Bone marrow (tissue), 2 donors: ENCODE measurements around the gene SLC11A1.
A peak's percentile ranks its signal among the peaks of the same experiment; 100 is the strongest.

ENCODE experiments used
- DNase-seq, 2 donors: peaks; one replicate each; lab custom pipeline; 2025; lab: John Stamatoyannopoulos, UW

Gene SLC11A1

DNA sequence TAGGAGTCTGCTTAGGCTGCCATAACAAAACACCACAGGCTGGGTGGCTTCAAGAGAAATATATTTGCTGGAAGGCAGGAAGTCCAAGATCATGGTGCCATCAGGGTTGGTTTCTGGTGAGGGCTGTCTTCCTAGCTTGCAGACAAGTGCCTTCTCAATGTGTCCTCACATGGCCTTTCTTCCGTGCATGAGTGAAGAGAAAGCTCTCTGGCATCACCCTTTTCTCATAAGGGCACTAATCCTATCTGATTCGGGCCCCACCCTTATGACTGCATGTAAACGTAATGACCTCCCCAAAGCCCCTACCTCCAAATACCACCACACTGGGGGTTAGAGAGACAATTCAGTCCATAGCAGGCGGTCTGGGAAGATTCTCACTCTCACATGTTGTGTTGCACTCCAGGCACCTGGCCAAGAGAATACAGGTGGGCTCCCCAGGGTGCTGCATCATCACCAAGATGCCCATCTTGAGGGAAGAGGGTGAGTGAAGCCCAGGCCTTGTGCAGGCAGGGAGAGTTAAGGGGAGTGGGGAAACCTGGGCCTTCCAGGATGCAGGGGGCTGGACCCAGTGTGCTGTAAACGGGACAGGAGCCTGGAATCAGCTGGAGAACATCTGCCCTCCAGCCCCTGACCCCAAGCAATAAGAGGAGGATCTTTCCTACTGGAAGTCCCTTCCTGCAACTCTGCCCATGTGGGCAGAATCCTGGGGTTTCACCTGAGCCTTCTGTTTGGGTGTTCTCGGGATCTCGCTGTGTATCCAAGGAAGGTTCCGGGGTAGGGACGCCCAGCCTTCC is 15.3 kb upstream of the SLC11A1 start:
- DNase-seq: no peak

DNA sequence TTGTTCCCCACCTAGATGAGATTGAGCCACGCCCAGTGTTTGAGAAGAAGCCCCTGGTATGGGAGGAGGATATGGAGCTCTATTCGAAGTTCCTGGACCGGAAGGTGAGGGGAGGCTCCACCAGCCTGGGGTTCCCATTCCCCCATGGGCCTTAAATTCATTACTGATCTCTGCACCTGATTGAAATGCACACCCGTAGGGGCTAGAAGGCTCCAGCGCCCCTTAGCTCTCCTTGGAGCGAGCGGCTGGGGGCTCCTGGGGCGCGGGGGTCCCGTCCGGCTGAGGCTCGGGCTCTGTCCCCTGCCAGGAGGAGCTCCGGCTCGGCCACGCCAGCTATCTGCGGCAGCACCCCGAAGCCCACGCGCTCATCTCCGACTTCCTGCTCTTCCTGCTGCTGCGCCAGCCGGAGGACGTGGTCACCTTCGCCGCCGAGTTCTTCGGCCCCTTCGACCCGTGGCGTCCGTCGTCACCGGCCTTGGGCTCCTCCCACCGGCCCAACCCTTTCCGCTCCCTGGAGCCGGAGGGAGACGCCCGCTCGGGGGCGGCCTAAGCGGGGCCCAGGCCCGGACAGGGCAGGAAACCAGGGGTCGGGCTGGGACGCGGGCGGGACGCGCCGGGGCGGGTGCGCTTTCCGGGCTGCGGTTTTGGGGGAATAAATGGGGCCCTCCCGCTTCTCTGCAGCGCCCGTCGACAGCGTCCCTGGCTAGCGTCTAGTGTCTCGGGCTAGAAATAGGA is 14.5 kb upstream of the SLC11A1 start:
- peak; percentile 65 to 80 for DNase-seq

DNA sequence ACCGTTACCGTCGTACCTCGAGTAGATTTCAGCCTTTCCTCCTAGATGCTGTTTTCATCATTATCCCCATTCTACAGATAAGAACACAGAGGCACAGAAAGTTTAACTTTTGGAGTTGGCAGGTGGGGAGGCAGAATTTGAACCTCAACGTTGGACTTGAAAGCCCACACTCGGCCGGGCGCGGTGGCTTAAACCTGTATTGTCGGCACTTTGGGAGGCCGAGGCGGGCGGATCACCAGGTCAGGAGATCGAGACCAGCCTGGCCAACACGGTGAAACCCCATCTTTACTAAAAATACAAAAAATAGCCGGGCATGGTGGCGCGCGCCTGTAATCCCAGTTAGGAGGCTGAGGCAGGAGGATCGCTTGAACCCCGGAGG is 13.9 kb upstream of the SLC11A1 start:
- DNase-seq: no peak

DNA sequence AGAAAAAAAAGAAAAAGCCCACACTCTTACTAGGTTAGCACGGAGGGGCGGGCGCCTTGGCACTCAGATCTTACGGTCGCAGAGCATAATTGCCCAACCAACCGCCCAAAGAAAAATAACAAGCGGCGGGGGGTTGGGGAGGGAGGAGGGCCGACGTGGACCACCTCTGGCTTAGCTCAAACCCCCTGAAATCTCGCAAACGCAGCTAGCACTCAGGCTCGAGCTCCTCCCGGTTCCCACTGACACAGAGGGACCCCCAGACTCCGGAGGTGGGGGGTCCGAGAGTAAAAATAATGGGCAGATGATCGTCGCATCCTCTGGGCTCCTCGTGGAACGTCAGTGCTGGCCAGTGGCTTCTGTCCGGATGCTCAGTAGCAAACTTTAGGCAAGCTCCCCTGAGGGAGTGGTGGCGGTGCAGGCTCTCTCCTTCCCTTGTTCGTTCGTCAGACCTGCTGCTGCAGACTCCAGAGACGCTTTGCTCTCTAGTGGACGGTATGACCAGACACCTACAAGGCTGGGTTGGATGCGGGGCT is 13.4 kb upstream of the SLC11A1 start:
- DNase-seq: no peak

DNA sequence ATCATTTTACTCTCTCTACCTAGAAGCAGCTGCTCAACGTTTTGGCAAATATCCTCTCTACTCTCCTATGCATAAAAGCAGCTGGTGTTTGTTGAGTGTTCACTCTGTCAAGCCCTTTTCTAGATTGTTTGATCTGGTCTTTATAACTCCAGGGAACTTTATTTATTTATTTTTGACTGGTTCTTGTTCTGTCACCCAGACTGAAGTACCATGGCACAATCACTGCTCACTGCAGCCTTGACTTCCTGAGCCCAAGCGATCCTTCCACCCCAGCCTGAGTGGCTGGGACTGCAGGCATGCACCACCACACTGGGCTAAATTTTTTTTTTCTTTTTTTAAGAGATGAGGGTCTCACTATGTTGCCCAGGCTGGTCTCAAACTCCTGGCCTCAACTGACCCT is 12.7 kb upstream of the SLC11A1 start:
- no peak for DNase-seq

DNA sequence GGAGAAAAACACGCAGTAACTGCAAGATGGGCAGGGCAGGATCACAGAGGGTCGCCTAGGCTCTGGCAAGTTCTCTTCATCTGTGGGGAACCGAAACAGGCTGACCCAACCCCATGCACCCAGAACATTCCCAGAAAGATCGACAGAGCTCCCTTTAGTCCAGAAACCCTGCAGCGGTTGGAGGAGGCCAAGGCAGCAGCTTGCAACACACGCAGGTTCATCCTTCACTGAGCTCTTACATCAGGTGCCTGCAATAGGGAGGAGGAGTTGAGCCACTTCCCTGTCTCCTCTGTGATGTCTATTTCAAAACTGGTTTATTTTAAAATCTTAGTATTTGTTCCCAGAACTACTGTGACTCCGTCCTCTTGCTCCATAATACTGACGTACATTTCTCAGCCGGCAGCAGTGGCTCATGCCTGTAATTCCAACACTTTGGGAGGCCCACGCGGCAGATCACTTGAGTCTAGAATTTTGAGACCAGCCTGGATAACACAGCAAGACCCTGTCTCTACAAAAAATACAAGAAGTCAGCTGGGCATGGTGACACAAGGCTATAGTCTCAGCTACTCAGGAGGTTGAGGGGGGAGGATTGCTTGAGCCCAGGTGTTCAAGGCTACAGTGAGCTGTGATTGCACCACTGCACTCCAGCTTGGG is 11.5 kb upstream of the SLC11A1 start:
- peak in 1 of 2 donors; percentile 54 for DNase-seq

DNA sequence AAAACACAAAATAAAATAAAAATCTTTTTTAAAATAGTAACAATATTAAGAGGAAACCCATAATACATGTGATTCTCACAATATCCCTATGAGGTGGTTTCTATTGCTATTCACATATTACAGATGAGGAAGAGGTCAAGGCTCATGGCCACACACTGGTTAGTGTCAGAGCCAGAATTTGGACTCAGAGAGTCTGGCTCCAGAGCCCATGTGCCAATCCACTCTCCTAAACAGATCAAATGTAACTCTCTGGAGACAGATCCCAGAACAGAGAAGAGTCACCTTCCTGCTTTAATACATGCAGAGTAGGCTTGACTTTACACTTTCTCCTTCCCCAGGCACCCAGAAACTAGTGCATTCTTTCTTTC is 10.1 kb upstream of the SLC11A1 start:
- no peak for DNase-seq

DNA sequence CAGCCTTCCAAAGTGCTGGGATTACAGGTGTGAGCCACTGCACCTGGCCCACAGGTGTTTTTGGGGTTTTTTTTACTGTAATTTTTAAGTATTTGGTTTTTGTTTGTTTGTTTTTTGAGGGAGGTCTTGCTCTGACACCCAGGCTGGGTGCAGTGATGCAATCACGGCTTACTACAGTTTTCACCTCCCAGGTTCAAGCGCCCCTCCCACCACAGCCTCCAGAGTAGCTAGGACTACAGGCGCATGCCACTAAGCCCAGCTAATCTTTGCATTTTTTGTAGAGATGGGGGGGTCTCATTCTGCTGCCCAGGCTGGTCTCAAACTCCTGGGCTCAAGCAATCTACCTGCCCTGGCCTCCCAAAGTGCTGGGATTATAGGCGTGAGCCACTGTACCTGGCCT is 7.3 kb upstream of the SLC11A1 start:
- no peak for DNase-seq

DNA sequence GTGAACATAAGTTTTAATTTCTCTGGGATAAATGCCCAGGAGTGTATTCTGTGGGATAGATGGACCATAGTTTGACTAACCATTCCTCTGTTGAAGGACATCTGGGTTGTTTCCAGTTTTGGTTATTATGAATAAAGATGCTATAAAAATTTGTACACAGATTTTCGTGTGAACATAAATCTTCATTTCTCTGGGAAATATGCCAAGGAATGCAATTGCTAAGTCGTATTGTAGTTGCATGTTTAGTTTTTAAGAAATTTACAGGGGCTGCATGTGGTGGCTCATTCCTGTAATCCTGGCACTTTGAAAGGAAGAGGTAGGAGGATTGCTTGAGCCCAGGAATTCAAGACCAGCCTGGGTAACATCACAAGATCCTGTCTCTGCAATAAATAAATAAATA is 6.9 kb upstream of the SLC11A1 start:
- DNase-seq: no peak

DNA sequence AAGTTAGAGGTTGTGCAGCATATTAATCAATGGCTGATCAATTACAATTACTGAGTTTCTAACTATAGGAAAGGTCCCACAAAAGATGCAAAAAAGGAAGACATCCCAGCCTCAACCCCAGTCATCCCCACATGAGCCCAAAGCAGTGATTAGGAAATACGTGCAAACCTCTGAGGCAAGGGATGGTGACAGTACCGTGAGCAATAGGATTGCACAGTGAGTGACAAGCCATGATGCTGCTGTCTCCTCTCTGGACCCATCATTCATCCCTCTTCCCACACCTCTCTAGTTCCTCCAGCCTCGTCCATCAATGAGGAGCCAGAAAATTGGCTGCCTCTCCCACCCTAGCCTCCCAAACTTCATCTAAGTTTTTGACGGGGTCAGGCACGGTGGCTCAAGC is 4.0 kb upstream of the SLC11A1 start:
- DNase-seq: no peak

DNA sequence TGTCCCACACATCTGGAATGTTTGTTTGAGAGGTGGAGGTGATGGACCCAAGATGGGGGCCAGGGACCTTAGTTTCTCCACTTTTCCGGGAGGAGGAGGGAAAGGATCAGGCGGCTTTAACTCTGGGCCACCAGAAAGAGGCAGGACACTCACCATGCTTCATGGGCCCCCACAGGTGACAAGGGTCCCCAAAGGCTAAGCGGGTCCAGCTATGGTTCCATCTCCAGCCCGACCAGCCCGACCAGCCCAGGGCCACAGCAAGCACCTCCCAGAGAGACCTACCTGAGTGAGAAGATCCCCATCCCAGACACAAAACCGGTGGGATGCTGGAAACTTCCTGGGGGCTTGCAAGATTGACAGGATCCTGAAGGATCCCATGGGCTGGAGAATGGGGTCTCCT is 712 bp downstream of the SLC11A1 start:
- no peak for DNase-seq

DNA sequence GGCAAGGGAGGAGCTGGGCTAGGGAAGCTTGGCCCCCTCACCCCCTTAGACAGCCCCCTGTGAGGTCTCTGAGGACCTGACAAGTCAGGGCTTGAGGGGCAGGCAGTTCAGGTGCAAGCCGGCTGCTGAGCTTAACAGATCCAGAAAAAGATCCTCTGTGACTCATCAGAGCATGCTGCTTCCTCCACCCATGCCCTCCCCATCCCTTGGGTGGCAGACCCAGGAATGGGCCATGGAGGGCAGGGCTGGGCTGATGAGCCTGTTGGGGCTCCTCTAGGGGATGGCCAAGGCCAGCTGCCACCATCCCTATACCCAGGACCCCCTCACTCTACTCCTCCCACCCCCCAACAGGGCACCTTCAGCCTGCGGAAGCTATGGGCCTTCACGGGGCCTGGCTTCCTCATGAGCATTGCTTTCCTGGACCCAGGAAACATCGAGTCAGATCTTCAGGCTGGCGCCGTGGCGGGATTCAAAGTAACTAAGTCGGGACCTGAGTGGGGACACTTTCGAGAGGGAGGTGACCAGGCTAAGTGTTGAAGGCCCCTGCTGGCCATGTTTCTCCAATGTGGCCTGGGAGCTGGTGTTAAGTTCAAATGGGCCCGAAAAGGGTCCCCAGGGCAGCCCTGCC is 1.9 kb downstream of the SLC11A1 start:
- DNase-seq: no peak

DNA sequence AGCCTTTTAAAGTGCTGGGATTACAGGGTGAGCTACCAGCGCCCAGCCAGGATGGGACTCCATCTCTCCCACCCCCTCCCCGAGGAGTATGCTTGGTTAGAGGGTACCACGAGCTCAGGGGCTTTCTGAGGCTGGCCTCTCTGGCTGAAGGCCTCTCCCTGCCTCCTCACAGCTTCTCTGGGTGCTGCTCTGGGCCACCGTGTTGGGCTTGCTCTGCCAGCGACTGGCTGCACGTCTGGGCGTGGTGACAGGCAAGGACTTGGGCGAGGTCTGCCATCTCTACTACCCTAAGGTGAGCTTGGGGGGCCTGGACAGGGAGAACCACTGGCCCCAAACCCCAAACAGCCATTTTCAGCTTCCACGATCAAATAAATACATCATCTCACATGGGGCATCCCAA is 2.9 kb downstream of the SLC11A1 start:
- DNase-seq: no peak

DNA sequence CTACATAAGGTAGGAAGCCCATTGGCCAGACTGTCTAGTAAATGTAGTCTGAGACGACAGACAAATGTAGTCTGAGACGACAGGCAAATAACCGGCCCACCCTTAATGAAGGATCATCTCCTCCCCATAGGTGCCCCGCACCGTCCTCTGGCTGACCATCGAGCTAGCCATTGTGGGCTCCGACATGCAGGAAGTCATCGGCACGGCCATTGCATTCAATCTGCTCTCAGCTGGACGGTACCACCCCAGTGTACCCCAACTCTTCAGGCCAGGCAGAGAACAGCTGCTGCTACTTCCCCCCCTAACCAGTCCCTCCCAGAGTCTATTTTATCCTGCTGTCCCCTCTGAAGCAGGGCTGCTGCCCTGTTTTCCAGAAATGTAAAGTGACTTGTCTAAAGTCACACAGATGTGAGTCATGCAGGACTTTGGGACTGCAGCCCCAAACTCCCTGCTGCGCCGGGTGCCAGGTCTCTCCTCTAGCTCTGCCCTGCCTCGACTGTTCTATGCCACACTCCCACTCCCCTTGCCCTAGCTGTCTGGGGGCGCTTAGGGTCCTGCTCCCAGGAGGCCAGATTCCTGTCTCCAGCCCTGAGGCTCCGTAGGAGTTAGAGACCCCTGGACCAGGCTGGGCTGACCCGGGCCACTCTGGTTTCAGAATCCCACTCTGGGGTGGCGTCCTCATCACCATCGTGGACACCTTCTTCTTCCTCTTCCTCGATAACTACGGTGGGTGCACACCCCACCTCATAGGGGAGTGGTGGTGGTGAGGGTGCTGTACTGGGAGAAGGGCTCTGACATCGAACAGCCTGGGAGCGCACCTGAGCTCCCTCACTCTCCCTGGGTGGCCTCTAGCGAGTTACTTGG is 4.7 kb downstream of the SLC11A1 start:
- DNase-seq: no peak

DNA sequence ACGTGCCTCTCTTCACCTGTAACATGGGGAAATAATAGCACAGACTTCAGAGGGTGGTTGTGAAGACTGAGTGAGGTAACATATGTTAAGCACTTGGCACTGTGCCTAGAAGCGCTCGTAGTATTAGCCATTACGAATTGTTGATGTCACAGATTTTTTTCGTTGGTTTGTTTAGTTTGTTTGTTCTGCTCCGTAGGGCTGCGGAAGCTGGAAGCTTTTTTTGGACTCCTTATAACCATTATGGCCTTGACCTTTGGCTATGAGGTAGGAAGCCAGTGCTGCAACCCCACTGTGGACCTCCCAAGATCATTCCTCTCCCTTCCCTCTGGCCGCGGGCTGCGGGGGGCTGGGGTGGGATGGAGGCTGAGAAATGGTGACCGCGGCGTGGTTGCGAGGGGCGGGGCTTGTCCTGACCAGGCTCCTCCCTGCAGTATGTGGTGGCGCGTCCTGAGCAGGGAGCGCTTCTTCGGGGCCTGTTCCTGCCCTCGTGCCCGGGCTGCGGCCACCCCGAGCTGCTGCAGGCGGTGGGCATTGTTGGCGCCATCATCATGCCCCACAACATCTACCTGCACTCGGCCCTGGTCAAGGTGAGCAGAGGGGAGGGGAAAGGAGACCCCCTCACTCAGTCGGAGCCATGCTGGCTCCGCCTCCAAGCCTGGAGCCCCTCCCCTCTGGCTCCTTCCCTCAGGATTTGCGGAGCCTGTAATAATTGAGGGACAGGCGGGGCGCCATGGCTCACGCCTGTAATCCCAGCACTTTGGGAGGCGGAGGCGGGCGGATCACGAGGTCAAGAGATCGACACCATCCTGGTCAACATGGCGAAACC is 5.5 kb downstream of the SLC11A1 start:
- DNase-seq: no peak

DNA sequence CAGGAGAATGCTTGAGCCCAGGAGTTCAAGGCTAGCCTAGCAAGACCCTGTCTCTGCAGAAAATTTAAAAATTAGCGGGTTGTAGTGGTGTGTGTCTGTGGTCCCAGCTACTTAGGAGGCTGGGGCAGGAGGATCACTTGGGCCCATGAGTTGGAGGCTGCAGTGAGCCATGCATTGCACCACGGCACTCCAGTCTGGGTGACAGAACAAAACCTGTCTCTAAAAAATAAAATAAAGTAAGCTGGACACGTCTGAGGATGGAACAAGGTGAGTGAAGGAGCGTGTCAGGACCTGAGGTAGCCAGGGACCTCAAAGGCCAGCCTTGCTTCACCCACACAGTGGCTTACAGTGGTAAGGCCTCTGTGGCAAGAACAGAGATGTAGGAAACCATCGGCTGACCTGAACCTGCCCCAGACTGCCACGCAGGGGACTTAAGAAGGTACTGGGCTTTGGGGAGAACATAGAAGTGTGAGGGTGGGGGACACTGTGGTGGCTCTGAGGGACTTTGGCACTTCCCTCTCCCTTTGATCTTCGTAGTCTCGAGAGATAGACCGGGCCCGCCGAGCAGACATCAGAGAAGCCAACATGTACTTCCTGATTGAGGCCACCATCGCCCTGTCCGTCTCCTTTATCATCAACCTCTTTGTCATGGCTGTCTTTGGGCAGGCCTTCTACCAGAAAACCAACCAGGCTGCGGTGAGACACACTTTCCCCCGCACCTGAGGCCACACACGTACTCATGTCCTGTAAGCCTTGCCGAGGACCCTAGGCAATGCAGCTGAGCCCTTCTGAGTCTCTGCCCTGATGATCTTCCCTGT is 7.5 kb downstream of the SLC11A1 start:
- DNase-seq: no peak

DNA sequence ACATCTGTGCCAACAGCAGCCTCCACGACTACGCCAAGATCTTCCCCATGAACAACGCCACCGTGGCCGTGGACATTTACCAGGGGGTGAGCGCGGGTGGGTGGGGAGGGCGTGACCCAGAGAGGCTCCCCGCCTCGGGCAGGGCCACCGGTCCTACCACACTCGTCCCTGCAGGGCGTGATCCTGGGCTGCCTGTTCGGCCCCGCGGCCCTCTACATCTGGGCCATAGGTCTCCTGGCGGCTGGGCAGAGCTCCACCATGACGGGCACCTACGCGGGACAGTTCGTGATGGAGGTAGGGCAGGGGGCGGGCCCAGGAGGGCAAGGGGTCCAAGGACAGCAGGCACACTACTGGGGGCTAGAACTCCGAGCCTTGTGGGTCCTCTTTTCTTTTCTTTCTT is 9.1 kb downstream of the SLC11A1 start:
- DNase-seq: no peak

DNA sequence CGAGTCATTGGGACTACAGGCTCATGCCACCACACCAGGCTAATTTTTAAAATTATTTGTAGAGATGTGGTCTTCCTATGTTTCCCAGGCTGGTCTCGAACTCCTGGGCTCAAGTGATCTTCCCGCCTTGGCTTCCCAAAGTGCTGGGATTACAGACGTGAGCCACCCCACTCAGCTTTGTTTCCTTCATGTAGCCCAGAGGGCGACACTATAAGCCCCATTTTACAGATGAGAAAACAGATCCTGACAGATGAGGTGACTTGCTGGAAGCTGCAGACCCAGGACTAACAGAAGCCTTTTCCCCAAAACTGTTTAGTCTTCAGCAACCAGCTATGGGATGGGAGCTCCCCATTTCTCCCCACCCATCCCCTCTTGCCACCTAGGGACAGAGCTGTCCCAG is 10.4 kb downstream of the SLC11A1 start:
- DNase-seq: no peak

DNA sequence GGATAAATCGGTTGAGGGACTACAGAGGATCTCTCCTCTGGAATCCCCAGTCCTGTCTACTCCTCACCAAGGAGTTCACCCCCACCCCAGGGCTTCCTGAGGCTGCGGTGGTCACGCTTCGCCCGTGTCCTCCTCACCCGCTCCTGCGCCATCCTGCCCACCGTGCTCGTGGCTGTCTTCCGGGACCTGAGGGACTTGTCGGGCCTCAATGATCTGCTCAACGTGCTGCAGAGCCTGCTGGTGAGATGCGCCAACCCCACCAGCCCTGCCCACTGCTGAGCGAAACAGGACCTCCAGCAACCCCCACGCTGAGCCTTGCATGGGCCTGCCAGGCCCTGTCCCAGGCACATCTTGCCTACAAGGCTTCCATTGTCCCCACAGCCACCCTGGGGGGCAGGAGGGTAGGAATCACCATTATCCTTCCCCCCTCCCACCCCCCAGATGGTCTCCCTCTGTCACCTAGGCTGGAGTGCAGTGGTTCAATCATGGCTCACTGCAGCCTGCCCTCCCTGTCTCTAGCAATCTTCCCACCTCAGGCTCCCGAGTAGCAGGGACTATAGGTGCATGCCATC is 10.9 kb downstream of the SLC11A1 start:
- no peak for DNase-seq
